ENCODE results near the gene OR2L5. TPM values are rescaled to one million over a fixed set of nuclear protein-coding genes. Genes with fewer than 3 reads are reported as not detected.

The OR2L5 gene
- total and polyA plus RNA-seq, 2 of the 4 experiments (the other 2 are of a cell fraction), result not detected

DNA sequence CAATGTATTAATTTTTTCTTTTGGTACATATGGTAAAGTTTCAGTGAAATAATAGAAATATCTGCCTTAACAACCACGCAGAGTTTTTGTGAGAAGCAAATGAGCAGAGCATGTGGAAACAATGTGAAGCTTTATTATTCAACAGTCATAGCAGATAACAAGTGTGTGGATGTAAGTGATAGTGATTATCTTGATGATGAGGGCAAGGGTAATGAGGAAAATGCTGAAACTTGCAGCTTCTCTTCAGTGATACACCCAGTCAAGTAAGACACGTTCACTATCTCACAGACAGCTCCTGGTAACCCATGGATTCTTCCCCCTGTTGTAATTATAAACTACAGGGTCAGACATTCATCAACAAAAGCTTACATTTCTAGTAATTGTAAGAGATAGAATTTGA is 14.6 kb upstream of the OR2L5 start:
- ATAC-seq (ENCODE audit: low read depth) (no peak), DNase-seq (no peak)
- Histone ChIP-seq H2AFZ (replicated peaks; ENCODE audit: low read length, poor library complexity) (no peak overlapping the region), H4K8ac (ENCODE audit: low read depth in 2 of 2, low read length in 2 of 2) (no peak overlapping the region), H4K91ac (ENCODE audit: insufficient read depth, low read depth, low read length) (no peak overlapping the region), H3K79me1 (ENCODE audit: low read depth in 1 of 2, low read length in 2 of 2) (no peaks in the 10 kb centered on the region), H2BK20ac (ENCODE audit: low read depth, low read length) (no peak overlapping the region), H3K9ac (ENCODE audit: low read depth, low read length) (no peak overlapping the region), H3K4me2 (ENCODE audit: low read depth, low read length) (no peak overlapping the region), H2AK9ac (replicated peaks; ENCODE audit: low read depth, low read length, poor library complexity) (no peak overlapping the region), H3K4me3 (ENCODE audit: insufficient read depth, low read depth, low read length) (no peak overlapping the region), H4K20me1 (ENCODE audit: insufficient read depth, low read length) (no peaks in the 10 kb centered on the region), H3K27ac (ENCODE audit: insufficient read depth, low read length) (no peak overlapping the region), H3K14ac (replicated peaks; ENCODE audit: low read depth, low read length) (no peak overlapping the region), H2AK5ac (ENCODE audit: low read depth, low read length) (no peak overlapping the region), H2BK15ac (ENCODE audit: low read depth, low read length) (no peak overlapping the region), H3K9me1 (ENCODE audit: insufficient read depth, low read length) (no peaks in the 10 kb centered on the region), H3K36me3 (ENCODE audit: control insufficient read depth, insufficient read depth, low read length) (no peaks in the 10 kb centered on the region), H3K9me3 (ENCODE audit: control insufficient read depth, insufficient read depth, low read length) (peaks cover 7% of the 10 kb centered on the region), H3K4ac (ENCODE audit: low read depth, low read length) (no peak overlapping the region), H4K5ac (ENCODE audit: low read depth, low read length) (no peak overlapping the region), H3K23ac (ENCODE audit: low read depth, low read length) (no peak overlapping the region), H2BK5ac (ENCODE audit: low read depth, low read length, poor library complexity, severe bottlenecking) (no peak overlapping the region), H3K27me3 (ENCODE audit: control insufficient read depth, insufficient read depth, low read length) (no peaks in the 10 kb centered on the region), H2BK120ac (ENCODE audit: low read depth, low read length) (no peak overlapping the region), H3K18ac (ENCODE audit: low read depth, low read length) (no peak overlapping the region), H3K4me1 (ENCODE audit: control insufficient read depth, insufficient read depth, low read length) (no peaks in the 10 kb centered on the region), H3K56ac (ENCODE audit: extremely low read depth, insufficient read depth, low read length) (no peak overlapping the region)
- no TSS peak for BruUV-seq (replicated peaks)
- intact Hi-C loops (cut with micrococcal nuclease), result no loop called here
- TF ChIP-seq CEBPB (IDR thresholded peaks at IDR 0.05; ENCODE audit: low read depth, low read length) (no peak), CHD1 (IDR thresholded peaks at IDR 0.05; ENCODE audit: low read depth, low read length) (no peak), BHLHE40 (IDR thresholded peaks at IDR 0.05; ENCODE audit: low read depth, low read length) (no peak), MAZ (IDR thresholded peaks at IDR 0.05; ENCODE audit: borderline replicate concordance, low read depth, low read length) (no peak), MAFK (IDR thresholded peaks at IDR 0.05; ENCODE audit: low read depth, low read length) (no peak)
- in situ Hi-C loops (cut with MboI; ENCODE audit: low sequenced_read_pairs), result no loop called here
- dilution Hi-C loops (cut with HindIII; ENCODE audit: low sequenced_read_pairs, unreplicated experiment), result no loop called here
- CTCF ChIA-PET, result interaction anchor here (1.7 kb wide), 1 partner anchor 10 kb away, joined by 4 read pairs; no protein-coding TSS in a partner anchor
- POLR2A ChIA-PET (ENCODE audit: unreplicated experiment), result no interaction called here
- no CpG with 5 or more reads among the region's 2 CpGs for WGBS, 2 experiments (ENCODE audit: extremely low coverage in 2 of 2, insufficient read length in 1 of 2)
